SU-DHL-6 (cell line): ENCODE data around the gene ADIPOR1.

Source experiments
- H2AFZ ChIP-seq: fragments of 200-600 bp; sonication (generic); 2 replicates; pipeline ENCODE4 v1.6.1; 2014; ENCODE audit warnings: low read depth, mild to moderate bottlenecking, moderate library complexity, mixed read lengths, antibody characterized with exemption, low read length; ENCODE audit not compliant: severe bottlenecking
- H3F3A ChIP-seq: fragments of 200-600 bp; shearing (Covaris generic); 2 replicates; pipeline ENCODE4 v1.6.0; 2016; ENCODE audit warnings: antibody characterized with exemption, mild to moderate bottlenecking; ENCODE audit not compliant: insufficient read depth
- H3K27ac ChIP-seq: fragments of 200-600 bp; sonication (generic); 2 replicates; pipeline ENCODE4 v1.5.1; 2016; ENCODE audit warnings: low read depth, mild to moderate bottlenecking, low read length, moderate library complexity, mixed read lengths
- H3K27me3 ChIP-seq: fragments of 200-600 bp; sonication (generic), shearing (Covaris generic); 2 replicates; pipeline ENCODE4 v1.6.0; 2014; ENCODE audit warnings: mild to moderate bottlenecking, low read length
- H3K36me3 ChIP-seq: fragments of 200-600 bp; sonication (generic); 2 replicates; pipeline ENCODE4 v1.6.1; 2014; ENCODE audit warnings: mild to moderate bottlenecking, low read length, mixed read lengths
- H3K4me2 ChIP-seq: fragments of 300-600, 200-600 bp; shearing (Covaris generic), sonication (generic); 2 replicates; pipeline ENCODE4 v1.6.0; 2014; ENCODE audit warnings: low read length, low read depth, mild to moderate bottlenecking; ENCODE audit not compliant: poor library complexity, severe bottlenecking
- H3K4me3 ChIP-seq: fragments of 200-600 bp; sonication (generic); 2 replicates; pipeline ENCODE4 v1.5.1; 2014; ENCODE audit warnings: antibody characterized with exemption, low read length, mild to moderate bottlenecking, mixed read lengths; ENCODE audit not compliant: insufficient read depth, poor library complexity, severe bottlenecking
- H3K79me2 ChIP-seq: fragments of 200-600 bp; sonication (generic); 2 replicates; pipeline ENCODE4 v1.6.1; 2014; ENCODE audit warnings: mild to moderate bottlenecking, low read length, moderate library complexity; ENCODE audit not compliant: insufficient read depth
- H3K9ac ChIP-seq: fragments of 200-600 bp; sonication (generic); 2 replicates; pipeline ENCODE4 v1.7.0; 2014; ENCODE audit warnings: mild to moderate bottlenecking, low read length
- H3K9me2 ChIP-seq: fragments of 200-600 bp; sonication (generic); replicated peaks from 2 replicates; pipeline ENCODE4 v1.6.1; 2014; ENCODE audit warnings: low read length; ENCODE audit not compliant: insufficient read depth
- H3K9me3 ChIP-seq: fragments of 200-600 bp; sonication (generic); 2 replicates; pipeline ENCODE4 v1.6.1; 2014; ENCODE audit warnings: low read length, mixed read lengths; ENCODE audit not compliant: insufficient read depth
- H4K20me1 ChIP-seq: fragments of 200-600 bp; sonication (generic); 2 replicates; pipeline ENCODE4 v1.6.1; 2014; ENCODE audit warnings: low read depth, mild to moderate bottlenecking, antibody characterized with exemption, low read length, moderate library complexity, mixed read lengths
- EZH2phosphoT487 ChIP-seq: fragments of 200-600 bp; sonication (generic), shearing (Covaris generic); conservative IDR thresholded peaks from 2 replicates; pipeline ENCODE4 v1.6.1; 2018; ENCODE audit warnings: mild to moderate bottlenecking, antibody characterized with exemption, low read length, moderate library complexity, mixed read lengths
- TF ChIP-seq, protein P1 (sequence below): fragments of 200-600 bp; sonication (generic); IDR thresholded peaks from one replicate; pipeline ENCODE4 v1.5.1; 2017; ENCODE audit warnings: antibody characterized with exemption, mild to moderate bottlenecking, low read length, moderate library complexity; ENCODE audit not compliant: insufficient read depth, poor library complexity, severe bottlenecking

Gene ADIPOR1

DNA sequence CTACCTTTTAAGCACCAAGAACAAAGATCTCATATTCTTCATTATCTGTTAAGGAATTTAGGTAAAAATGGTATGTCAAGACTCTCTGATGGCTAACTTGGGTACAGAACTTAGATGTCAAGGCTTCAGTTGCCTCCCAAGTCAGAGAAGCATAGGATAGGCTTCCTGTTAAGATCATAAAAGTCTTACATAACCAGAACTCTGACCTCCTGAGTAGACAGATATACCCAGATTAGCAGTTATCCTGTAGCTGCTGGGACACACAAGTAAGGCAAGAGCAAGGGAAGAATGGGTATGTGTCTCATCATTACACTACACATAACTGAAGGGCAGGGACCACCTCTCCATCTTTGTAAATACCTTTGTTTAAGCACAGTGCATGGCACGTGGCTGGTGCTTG, 15.7 kb downstream of the ADIPOR1 start:
- H3K4me3 ChIP-seq: no peak overlapping the region
- no peak overlapping the region for H3K27ac ChIP-seq
- no peaks in the 10 kb centered on the region for H3K9me3 ChIP-seq
- H3K79me2 ChIP-seq: no peaks in the 10 kb centered on the region
- H3K9ac ChIP-seq: no peak overlapping the region
- no peak overlapping the region for H2AFZ ChIP-seq
- no peaks in the 10 kb centered on the region for H3K9me2 ChIP-seq
- no peaks in the 10 kb centered on the region for H4K20me1 ChIP-seq
- H3K4me2 ChIP-seq: no peak overlapping the region
- H3K27me3 ChIP-seq: no peaks in the 10 kb centered on the region
- peaks cover 27% of the 10 kb centered on the region; the same call in 1 of the 2 replicates for H3K36me3 ChIP-seq
- no peaks in the 10 kb centered on the region for H3F3A ChIP-seq
- no peak for TF ChIP-seq EZH2phosphoT487
- TF ChIP-seq, protein P1, sequence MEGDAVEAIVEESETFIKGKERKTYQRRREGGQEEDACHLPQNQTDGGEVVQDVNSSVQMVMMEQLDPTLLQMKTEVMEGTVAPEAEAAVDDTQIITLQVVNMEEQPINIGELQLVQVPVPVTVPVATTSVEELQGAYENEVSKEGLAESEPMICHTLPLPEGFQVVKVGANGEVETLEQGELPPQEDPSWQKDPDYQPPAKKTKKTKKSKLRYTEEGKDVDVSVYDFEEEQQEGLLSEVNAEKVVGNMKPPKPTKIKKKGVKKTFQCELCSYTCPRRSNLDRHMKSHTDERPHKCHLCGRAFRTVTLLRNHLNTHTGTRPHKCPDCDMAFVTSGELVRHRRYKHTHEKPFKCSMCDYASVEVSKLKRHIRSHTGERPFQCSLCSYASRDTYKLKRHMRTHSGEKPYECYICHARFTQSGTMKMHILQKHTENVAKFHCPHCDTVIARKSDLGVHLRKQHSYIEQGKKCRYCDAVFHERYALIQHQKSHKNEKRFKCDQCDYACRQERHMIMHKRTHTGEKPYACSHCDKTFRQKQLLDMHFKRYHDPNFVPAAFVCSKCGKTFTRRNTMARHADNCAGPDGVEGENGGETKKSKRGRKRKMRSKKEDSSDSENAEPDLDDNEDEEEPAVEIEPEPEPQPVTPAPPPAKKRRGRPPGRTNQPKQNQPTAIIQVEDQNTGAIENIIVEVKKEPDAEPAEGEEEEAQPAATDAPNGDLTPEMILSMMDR: no peak

DNA sequence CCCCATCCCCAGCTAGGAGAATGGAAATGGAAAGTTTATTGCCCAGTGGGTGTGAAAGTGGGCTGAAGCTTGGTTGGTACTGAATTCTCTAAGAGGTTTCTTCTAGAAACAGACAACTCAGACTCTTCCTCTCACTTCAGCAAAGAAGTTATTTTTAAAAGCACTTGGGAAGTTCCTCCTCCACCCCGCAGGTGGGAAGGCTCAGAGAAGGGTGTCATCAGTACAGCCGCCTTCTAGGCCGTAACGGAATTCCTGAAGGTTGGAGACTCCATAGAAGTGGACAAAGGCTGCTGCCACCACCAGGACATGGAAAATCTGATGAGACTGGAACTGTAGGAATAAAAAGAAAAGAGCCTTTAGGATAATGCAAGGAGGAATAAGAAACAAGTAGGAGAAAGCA, 16.7 kb downstream of the ADIPOR1 start:
- Histone ChIP-seq H3K9me2 (no peaks in the 10 kb centered on the region), H2AFZ (no peak overlapping the region), H3K36me3 (peaks cover 25% of the 10 kb centered on the region; the same call in 1 of the 2 replicates), H3F3A (no peaks in the 10 kb centered on the region), H3K9me3 (no peaks in the 10 kb centered on the region), H3K4me2 (no peak overlapping the region), H3K4me3 (no peak overlapping the region), H3K79me2 (no peaks in the 10 kb centered on the region), H3K27ac (no peak overlapping the region), H3K9ac (no peak overlapping the region), H3K27me3 (no peaks in the 10 kb centered on the region), H4K20me1 (no peaks in the 10 kb centered on the region)
- TF ChIP-seq, protein P1: no peak
- TF ChIP-seq EZH2phosphoT487: no peak

DNA sequence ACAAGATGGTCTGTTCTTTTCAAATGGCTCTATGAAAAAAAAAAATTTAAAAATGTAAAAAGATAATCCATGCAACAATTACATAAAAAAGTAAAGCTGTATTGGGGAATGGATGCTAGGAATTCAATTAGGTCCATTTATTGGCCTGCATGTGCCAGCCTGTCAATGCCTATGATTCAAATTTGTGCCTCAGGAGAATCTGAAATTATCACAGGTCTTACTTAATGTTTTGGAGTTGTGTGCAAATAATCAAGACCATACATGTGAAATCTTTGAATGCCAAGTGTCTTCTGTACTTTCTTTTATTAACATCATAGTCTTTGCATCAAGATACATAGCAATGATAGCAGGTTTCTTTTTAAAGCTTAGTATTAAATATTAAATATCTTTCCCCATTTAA, 17.6 kb downstream of the ADIPOR1 start:
- peaks cover 23% of the 10 kb centered on the region; the same call in 1 of the 2 replicates for H3K36me3 ChIP-seq
- H3K9me3 ChIP-seq: no peaks in the 10 kb centered on the region
- no peak overlapping the region for H3K27ac ChIP-seq
- H3K4me3 ChIP-seq: no peak overlapping the region
- no peak overlapping the region for H2AFZ ChIP-seq
- no peak overlapping the region for H3K9ac ChIP-seq
- no peak overlapping the region for H3K4me2 ChIP-seq
- no peaks in the 10 kb centered on the region for H3K27me3 ChIP-seq
- no peaks in the 10 kb centered on the region for H3F3A ChIP-seq
- no peaks in the 10 kb centered on the region for H3K79me2 ChIP-seq
- TF ChIP-seq, protein P1: no peak
- TF ChIP-seq EZH2phosphoT487: no peak
- H4K20me1 ChIP-seq: no peaks in the 10 kb centered on the region
- H3K9me2 ChIP-seq: no peaks in the 10 kb centered on the region
